Spinal cord (tissue), 10 donors: ENCODE measurements around the gene SIX2. TPM values are rescaled to one million over a fixed set of nuclear protein-coding genes. Genes with fewer than 3 reads are reported as not detected.
"Not testable (repeated sequence)": the region's sequence is repeated elsewhere in the genome, so short reads cannot be mapped to it uniquely, and the experiment has no call there.

Source experiments
- DNase-seq, 6 donors: peaks; one replicate each; pipeline versions ENCODE4 v3.0.0 to v3.0.0-alpha.2; 2013 to 2015; ENCODE audit warnings: low spot score in 6 of 6, low read depth in 4 of 6
- H3K27ac ChIP-seq: one replicate; pipeline ENCODE4 v1.5.1; 2013; ENCODE audit warnings: low read depth, low read length, control low read depth
- H3K27me3 ChIP-seq: one replicate; pipeline ENCODE4 v1.6.1; 2013; ENCODE audit warnings: low read length; ENCODE audit not compliant: control insufficient read depth, insufficient read depth
- H3K36me3 ChIP-seq: one replicate; pipeline ENCODE4 v1.6.1; 2013; ENCODE audit warnings: low read length; ENCODE audit not compliant: control insufficient read depth, insufficient read depth
- H3K4me1 ChIP-seq: one replicate; pipeline ENCODE4 v1.6.1; 2013; ENCODE audit warnings: low read length; ENCODE audit not compliant: control insufficient read depth, insufficient read depth
- H3K4me3 ChIP-seq: one replicate; pipeline ENCODE4 v1.5.1; 2013; ENCODE audit warnings: low read depth, low read length, control low read depth
- H3K9me3 ChIP-seq: one replicate; pipeline ENCODE4 v1.6.1; 2013; ENCODE audit warnings: low read length; ENCODE audit not compliant: control insufficient read depth, insufficient read depth
- WGBS: methylation state at CpG from one replicate; pipeline ENCODE4 v1.1.5; 2013; ENCODE audit warnings: missing lambda C conversion rate; ENCODE audit not compliant: insufficient coverage; 5-methylcytosine and 5-hydroxymethylcytosine counted together
- polyA plus RNA-seq, 2 donors: library from polyadenylated mRNA; unstranded; fragments of 120-200 nt; gene quantifications; one replicate each; pipeline ENCODE4 v1.2.1, GENCODE V29; 2013; ENCODE audit not compliant: insufficient read length in 2 of 2
- total RNA-seq, 2 donors: library from RNA; depleted of rRNA in 1 of 2; stranded (reverse); fragments of 120-200 nt in 1 of 2; fragments of >200 nt in 1 of 2; gene quantifications; one replicate each; pipeline versions ENCODE4 v1.2.3 to v1.2.4, GENCODE V29; 2013 to 2014
- donor health status: healthy.

SIX2 gene
- total and polyA plus RNA-seq, 4 donors: 0.16 to 5.5 (median 0.90) TPM

DNA sequence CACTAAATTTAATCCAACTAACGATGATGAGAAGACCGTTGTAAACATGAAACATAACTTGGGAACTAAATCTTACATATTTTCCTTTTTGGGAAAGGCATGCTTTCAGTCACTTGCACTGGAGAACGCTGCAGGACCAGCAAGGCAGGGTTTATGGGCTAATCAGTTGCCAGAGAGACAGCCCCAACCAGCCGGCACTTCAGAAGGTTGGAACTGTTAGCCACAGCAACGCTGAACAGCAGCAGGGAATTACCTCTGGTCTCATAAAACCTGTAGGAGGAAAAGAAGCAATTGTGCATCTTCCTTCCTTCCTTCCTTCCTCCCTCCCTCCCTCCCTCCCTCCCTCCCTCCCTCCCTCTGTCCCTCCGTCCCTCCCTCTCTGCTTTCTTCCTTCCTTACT lies 33.9 kb upstream of the SIX2 start:
- Histone ChIP-seq H3K36me3 (no peaks in the 10 kb centered on the region), H3K4me1 (no peaks in the 10 kb centered on the region), H3K27ac (no peak overlapping the region), H3K4me3 (no peak overlapping the region), H3K9me3 (no peaks in the 10 kb centered on the region), H3K27me3 (peaks cover 9% of the 10 kb centered on the region)
- DNase-seq: peak in 1 of 6 donors; percentile 34
- WGBS: 37% methylated on average over 4 of the region's 6 CpGs

GRCh38 chr2:45042401-45042800 lies 33.1 kb upstream of the SIX2 start:
- 64% methylated on average over 2 of the region's 2 CpGs for WGBS

DNA sequence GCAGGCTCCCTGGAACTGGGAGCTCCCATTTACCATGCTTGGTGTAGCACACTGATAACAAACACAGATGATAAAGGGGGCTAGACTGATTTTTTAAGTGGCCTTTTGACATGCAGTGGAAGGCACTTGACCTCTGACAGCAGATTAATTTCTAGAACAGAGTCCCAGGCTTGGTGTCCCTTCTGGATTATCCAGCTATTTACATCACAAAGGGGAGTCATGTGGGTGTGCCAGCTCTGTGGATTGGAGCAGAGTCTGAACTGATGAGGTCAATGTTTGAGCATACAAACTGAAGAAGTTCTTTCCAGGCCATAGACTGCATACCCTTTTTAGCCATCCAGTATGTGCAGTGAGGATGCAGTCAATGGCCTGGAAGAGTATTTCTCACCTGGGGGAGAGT lies 31.5 kb upstream of the SIX2 start:
- Histone ChIP-seq H3K4me1 (no peaks in the 10 kb centered on the region), H3K9me3 (no peaks in the 10 kb centered on the region), H3K4me3 (no peak overlapping the region), H3K27ac (no peak overlapping the region), H3K27me3 (peaks cover 6% of the 10 kb centered on the region), H3K36me3 (no peaks in the 10 kb centered on the region)
- no peak for DNase-seq

More at GRCh38 chr2:45042401-45042800, 33.1 kb upstream of the SIX2 start:
- DNase-seq: no peak
- Histone ChIP-seq H3K4me3 (no peak overlapping the region), H3K4me1 (no peaks in the 10 kb centered on the region), H3K27me3 (peaks cover 9% of the 10 kb centered on the region), H3K27ac (no peak overlapping the region), H3K36me3 (no peaks in the 10 kb centered on the region), H3K9me3 (no peaks in the 10 kb centered on the region)

- not testable (repeated sequence) for H3K36me3 ChIP-seq, H3K27ac ChIP-seq, DNase-seq, H3K27me3 ChIP-seq, H3K4me1 ChIP-seq, H3K4me3 ChIP-seq, H3K9me3 ChIP-seq
- 86% methylated on average over 5 of the region's 5 CpGs for WGBS
These were observed 30.6 kb upstream of the SIX2 start for GRCh38 chr2:45039804-45040203.

DNA sequence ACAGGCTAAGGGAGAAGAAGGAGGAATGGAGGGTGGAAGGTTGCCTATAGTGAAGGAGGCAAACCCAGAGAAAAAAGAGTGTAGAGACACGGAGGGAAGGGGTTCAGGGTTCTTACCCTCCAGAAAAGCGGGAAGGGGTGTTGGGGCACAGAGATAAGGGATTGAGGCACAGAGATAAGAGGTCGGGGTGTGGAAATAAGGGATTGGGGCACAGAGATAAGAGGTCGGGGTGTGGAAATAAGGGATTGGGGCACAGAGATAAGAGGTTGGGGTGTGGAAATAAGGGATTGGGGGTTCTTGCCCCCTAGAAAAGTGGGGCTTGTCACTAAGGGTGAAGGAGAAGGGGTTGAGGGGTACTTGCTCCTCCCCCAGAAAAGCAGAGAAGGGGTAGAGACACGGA lies 29.6 kb upstream of the SIX2 start:
- H3K36me3 ChIP-seq, H3K4me1 ChIP-seq, H3K9me3 ChIP-seq, H3K27ac ChIP-seq, H3K4me3 ChIP-seq, DNase-seq, H3K27me3 ChIP-seq: not testable (repeated sequence)
- 95% methylated on average over 2 of the region's 5 CpGs for WGBS

DNA sequence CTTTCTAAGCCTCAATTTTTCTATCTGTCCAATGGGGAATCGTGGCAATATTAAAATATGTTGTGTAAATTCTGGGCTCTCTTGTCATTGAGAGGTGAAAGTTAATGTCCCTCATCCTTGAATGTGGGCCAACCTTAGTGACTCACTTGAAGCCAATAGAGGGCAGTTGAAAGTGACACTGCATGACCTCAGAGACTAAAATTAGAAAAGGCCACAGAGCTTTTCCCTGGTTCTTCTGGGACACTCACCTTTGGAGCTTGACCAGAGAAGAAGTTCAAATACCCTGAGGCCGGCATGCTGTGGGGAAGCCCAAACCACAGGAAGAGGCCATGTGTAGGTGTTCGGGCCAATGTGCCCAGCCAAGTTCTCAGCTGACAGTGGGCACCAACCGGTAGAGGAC lies 24.1 kb upstream of the SIX2 start:
- Histone ChIP-seq H3K4me3 (no peak overlapping the region), H3K27ac (no peak overlapping the region), H3K9me3 (no peaks in the 10 kb centered on the region), H3K4me1 (no peaks in the 10 kb centered on the region), H3K27me3 (no peaks in the 10 kb centered on the region), H3K36me3 (no peaks in the 10 kb centered on the region)
- DNase-seq: no peak
- WGBS: 84% methylated on average over 3 of the region's 4 CpGs

DNA sequence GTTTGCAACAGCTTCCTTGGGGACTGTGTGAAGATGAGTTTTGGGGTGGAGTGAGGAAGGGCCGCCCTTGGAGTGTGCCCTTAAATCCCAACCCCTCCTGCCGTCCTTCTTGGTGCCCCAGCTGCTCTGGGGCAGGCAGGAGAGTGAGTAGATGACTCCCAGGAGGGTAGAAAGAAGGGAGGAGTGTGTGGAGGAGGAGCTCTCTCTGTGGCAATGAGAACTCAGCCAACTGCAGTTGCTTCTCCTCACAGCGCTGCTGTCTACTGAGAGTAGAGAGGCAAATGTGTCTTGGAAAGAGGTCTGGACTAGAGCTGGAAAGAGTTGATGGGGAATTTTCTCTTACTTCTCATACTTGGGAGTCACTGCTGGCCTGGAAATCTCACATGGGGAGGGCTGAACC lies 21.8 kb upstream of the SIX2 start:
- DNase-seq: no peak
- WGBS: 67% methylated on average over 1 of the region's 3 CpGs
- Histone ChIP-seq H3K36me3 (no peaks in the 10 kb centered on the region), H3K9me3 (no peaks in the 10 kb centered on the region), H3K4me3 (no peak overlapping the region), H3K27me3 (no peaks in the 10 kb centered on the region), H3K27ac (no peak overlapping the region), H3K4me1 (no peaks in the 10 kb centered on the region)

- 100% methylated on average over 1 of the region's 4 CpGs for WGBS
- H3K36me3 ChIP-seq: no peaks in the 10 kb centered on the region
- H3K27me3 ChIP-seq: no peaks in the 10 kb centered on the region
- no peaks in the 10 kb centered on the region for H3K9me3 ChIP-seq
- no peaks in the 10 kb centered on the region for H3K4me1 ChIP-seq
- DNase-seq: no peak
- H3K4me3 ChIP-seq: no peak overlapping the region
- no peak overlapping the region for H3K27ac ChIP-seq
These were observed 21.3 kb upstream of the SIX2 start for GRCh38 chr2:45030553-45030952.

- 30% methylated on average over 3 of the region's 6 CpGs for WGBS
- no peaks in the 10 kb centered on the region for H3K27me3 ChIP-seq
- no peak overlapping the region for H3K4me3 ChIP-seq
- H3K9me3 ChIP-seq: no peaks in the 10 kb centered on the region
- no peaks in the 10 kb centered on the region for H3K4me1 ChIP-seq
- no peak overlapping the region for H3K27ac ChIP-seq
- no peak for DNase-seq
- no peaks in the 10 kb centered on the region for H3K36me3 ChIP-seq
These were observed 20.0 kb upstream of the SIX2 start for GRCh38 chr2:45029215-45029614.

- 100% methylated on average over 1 of the region's 1 CpG for WGBS
- DNase-seq: no peak
- no peaks in the 10 kb centered on the region for H3K9me3 ChIP-seq
- H3K4me1 ChIP-seq: no peaks in the 10 kb centered on the region
- H3K27me3 ChIP-seq: no peaks in the 10 kb centered on the region
- H3K36me3 ChIP-seq: no peaks in the 10 kb centered on the region
- H3K27ac ChIP-seq: no peak overlapping the region
- H3K4me3 ChIP-seq: no peak overlapping the region
These were observed 19.0 kb upstream of the SIX2 start for GRCh38 chr2:45028276-45028675.
